DND-41 (cell line): ENCODE results near the gene ATF2.

Experiments
- EZH2 ChIP-seq: IDR thresholded peaks from 3 replicates; pipeline ENCODE4 v1.6.1; 2012; ENCODE audit warnings: borderline replicate concordance, low read depth, mild to moderate bottlenecking, moderate library complexity, low read length, inconsistent platforms; ENCODE audit not compliant: severe bottlenecking
- TF ChIP-seq, protein P1 (sequence below): IDR thresholded peaks from 2 replicates; pipeline ENCODE4 v1.5.1; 2012; ENCODE audit warnings: borderline replicate concordance, low read length, moderate library complexity, mild to moderate bottlenecking; ENCODE audit not compliant: poor library complexity, severe bottlenecking; ENCODE audit errors: extremely low read depth

DNA sequence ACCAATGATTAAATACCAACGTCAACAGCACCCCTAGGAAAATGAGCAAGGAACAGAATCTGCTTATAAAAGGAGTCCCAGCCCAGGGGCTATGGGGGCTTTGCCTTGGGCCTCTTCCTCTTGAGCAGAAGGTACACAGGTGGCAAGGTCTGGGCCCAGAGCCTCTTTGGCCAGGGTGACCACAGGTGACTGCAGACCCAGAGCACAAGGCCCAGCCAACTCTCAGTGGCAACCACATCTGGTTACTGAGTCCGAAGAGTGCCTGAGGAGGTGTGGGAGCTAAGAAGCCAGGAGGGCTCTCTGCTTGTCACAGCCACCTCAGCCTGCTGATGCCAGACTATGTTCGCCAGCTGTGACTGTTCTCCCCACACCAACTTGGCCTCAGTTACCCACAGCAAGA, 128.5 kb downstream of the ATF2 start:
- TF ChIP-seq, protein P1, sequence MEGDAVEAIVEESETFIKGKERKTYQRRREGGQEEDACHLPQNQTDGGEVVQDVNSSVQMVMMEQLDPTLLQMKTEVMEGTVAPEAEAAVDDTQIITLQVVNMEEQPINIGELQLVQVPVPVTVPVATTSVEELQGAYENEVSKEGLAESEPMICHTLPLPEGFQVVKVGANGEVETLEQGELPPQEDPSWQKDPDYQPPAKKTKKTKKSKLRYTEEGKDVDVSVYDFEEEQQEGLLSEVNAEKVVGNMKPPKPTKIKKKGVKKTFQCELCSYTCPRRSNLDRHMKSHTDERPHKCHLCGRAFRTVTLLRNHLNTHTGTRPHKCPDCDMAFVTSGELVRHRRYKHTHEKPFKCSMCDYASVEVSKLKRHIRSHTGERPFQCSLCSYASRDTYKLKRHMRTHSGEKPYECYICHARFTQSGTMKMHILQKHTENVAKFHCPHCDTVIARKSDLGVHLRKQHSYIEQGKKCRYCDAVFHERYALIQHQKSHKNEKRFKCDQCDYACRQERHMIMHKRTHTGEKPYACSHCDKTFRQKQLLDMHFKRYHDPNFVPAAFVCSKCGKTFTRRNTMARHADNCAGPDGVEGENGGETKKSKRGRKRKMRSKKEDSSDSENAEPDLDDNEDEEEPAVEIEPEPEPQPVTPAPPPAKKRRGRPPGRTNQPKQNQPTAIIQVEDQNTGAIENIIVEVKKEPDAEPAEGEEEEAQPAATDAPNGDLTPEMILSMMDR: no peak
- no peak for TF ChIP-seq EZH2
